ENCODE measurements around the gene ATP8B4. TPM values are rescaled to one million over a fixed set of nuclear protein-coding genes. Genes with fewer than 3 reads are reported as not detected.

The ATP8B4 gene
- total RNA-seq, 1 experiment from 2014 or later = 0.20 TPM

GRCh38 chr15:49830391-49830790 lies 288.6 kb downstream of the ATP8B4 start:
- no peak for DNase-seq
- intact Hi-C loops (cut with micrococcal nuclease; ENCODE audit: unreplicated experiment) = no loop called here
- BruUV-seq (replicated peaks) = no TSS peak
- H2AFZ ChIP-seq = no peak overlapping the region
- no peaks in the 10 kb centered on the region for H3K9me2 ChIP-seq (ENCODE audit: insufficient read depth)
- no peaks in the 10 kb centered on the region for H3K27me3 ChIP-seq (ENCODE audit: insufficient read depth, low read depth)
- TF ChIP-seq CTCF (conservative IDR thresholded peaks at IDR 0.05) (no peak), EZH2 (IDR thresholded peaks at IDR 0.05; ENCODE audit: low read depth) (no peak)
- no peak overlapping the region for H3K27ac ChIP-seq
- no peaks in the 10 kb centered on the region for H3K36me3 ChIP-seq (ENCODE audit: low read depth)
- CTCF ChIA-PET = no interaction called here
- H3K4me1 ChIP-seq (replicated peaks; ENCODE audit: insufficient read depth) = no peaks in the 10 kb centered on the region
- H3K4me3 ChIP-seq = no peak overlapping the region
- POLR2A ChIA-PET (ENCODE audit: unreplicated experiment) = no interaction called here
- H3K79me2 ChIP-seq (ENCODE audit: low read depth) = no peaks in the 10 kb centered on the region
- H3F3A ChIP-seq (ENCODE audit: insufficient read depth, low read depth) = no peaks in the 10 kb centered on the region
- no peak overlapping the region for H3K4me2 ChIP-seq
- no peaks in the 10 kb centered on the region for H3K9me3 ChIP-seq (ENCODE audit: insufficient read depth, low read depth)
- H4K20me1 ChIP-seq (ENCODE audit: insufficient read depth) = no peaks in the 10 kb centered on the region

- ChIA-PET CTCF (no interaction called here), POLR2A (ENCODE audit: unreplicated experiment) (no interaction called here)
- no peak overlapping the region for H3K4me3 ChIP-seq
- no peak overlapping the region for H3K4me2 ChIP-seq
- no peaks in the 10 kb centered on the region for H3K9me2 ChIP-seq (ENCODE audit: insufficient read depth)
- H3K36me3 ChIP-seq (ENCODE audit: low read depth) = no peaks in the 10 kb centered on the region
- no TSS peak for BruUV-seq (replicated peaks)
- no peak for DNase-seq
- H3K4me1 ChIP-seq (replicated peaks; ENCODE audit: insufficient read depth) = no peaks in the 10 kb centered on the region
- H3K79me2 ChIP-seq (ENCODE audit: low read depth) = no peaks in the 10 kb centered on the region
- H3F3A ChIP-seq (ENCODE audit: insufficient read depth, low read depth) = no peaks in the 10 kb centered on the region
- no peak overlapping the region for H2AFZ ChIP-seq
- no peak overlapping the region for H3K27ac ChIP-seq
- H3K9me3 ChIP-seq (ENCODE audit: insufficient read depth, low read depth) = no peaks in the 10 kb centered on the region
- TF ChIP-seq EZH2 (IDR thresholded peaks at IDR 0.05; ENCODE audit: low read depth) (no peak), CTCF (conservative IDR thresholded peaks at IDR 0.05) (no peak)
- H4K20me1 ChIP-seq (ENCODE audit: insufficient read depth) = no peaks in the 10 kb centered on the region
- no peaks in the 10 kb centered on the region for H3K27me3 ChIP-seq (ENCODE audit: insufficient read depth, low read depth)
- intact Hi-C loops (cut with micrococcal nuclease; ENCODE audit: unreplicated experiment) = no loop called here
Measured at GRCh38 chr15:49827311-49827710, 291.7 kb downstream of the ATP8B4 start.

DNA sequence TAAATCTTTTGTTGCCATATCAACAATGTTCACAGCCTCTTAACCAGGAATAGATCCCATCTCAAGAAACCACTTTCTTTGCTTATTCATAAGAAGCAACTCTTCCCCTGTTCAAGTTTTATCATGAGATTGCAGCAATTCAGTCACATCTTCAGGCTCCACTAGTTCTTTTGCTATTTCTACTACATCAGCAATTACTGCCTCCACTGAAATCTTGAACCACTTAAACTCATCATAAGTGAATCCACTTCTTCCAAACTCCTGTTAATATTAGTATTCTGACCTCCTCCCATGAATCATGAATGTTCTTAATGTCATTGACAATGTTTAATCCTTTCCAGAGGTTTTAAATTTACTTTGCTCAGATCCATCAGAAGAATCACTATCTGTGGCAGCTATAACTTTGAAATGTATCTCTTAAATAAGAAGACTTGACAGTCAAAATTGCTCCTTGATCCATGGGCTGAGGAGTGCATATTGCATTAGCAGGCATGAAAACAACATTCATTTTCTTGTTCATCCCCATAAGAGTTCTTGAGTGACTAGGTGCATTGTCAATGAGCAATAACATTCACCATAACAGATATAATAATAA lies 292.3 kb downstream of the ATP8B4 start:
- ChIA-PET POLR2A (ENCODE audit: unreplicated experiment) (no interaction called here), CTCF (no interaction called here)
- Histone ChIP-seq H3K9me3 (ENCODE audit: insufficient read depth, low read depth) (no peaks in the 10 kb centered on the region), H3F3A (ENCODE audit: insufficient read depth, low read depth) (no peaks in the 10 kb centered on the region), H3K4me3 (no peak overlapping the region), H2AFZ (no peak overlapping the region), H3K27ac (no peak overlapping the region), H3K4me1 (replicated peaks; ENCODE audit: insufficient read depth) (no peaks in the 10 kb centered on the region), H3K4me2 (no peak overlapping the region), H3K79me2 (ENCODE audit: low read depth) (no peaks in the 10 kb centered on the region), H3K27me3 (ENCODE audit: insufficient read depth, low read depth) (no peaks in the 10 kb centered on the region), H3K36me3 (ENCODE audit: low read depth) (no peaks in the 10 kb centered on the region), H3K9me2 (ENCODE audit: insufficient read depth) (no peaks in the 10 kb centered on the region), H4K20me1 (ENCODE audit: insufficient read depth) (no peaks in the 10 kb centered on the region)
- TF ChIP-seq EZH2 (IDR thresholded peaks at IDR 0.05; ENCODE audit: low read depth) (no peak), CTCF (conservative IDR thresholded peaks at IDR 0.05) (no peak)
- no TSS peak for BruUV-seq (replicated peaks)
- intact Hi-C loops (cut with micrococcal nuclease; ENCODE audit: unreplicated experiment) = no loop called here
- no peak for DNase-seq
